Measurements from ENCODE around the gene CDK14.

- TF ChIP-seq EZH2 (IDR thresholded peaks at IDR 0.05; ENCODE audit: borderline replicate concordance, insufficient read depth, low read length, poor library complexity, severe bottlenecking) (no peak), CTCF (IDR thresholded peaks at IDR 0.05; ENCODE audit: poor library complexity, severe bottlenecking) (no peak), TAF1 (IDR thresholded peaks at IDR 0.05; ENCODE audit: low read depth) (no peak), SMC3 (conservative IDR thresholded peaks at IDR 0.05; ENCODE audit: poor library complexity) (no peak)
Measured at GRCh38 chr7:90574820-90575187, 21.3 kb upstream of the CDK14 start.
